Uterus (tissue), 4 donors: ENCODE measurements around the gene LIMK1. TPM values are rescaled to one million over a fixed set of nuclear protein-coding genes. Genes with fewer than 3 reads are reported as not detected.

Experiments used
- DNase-seq, 2 donors: peaks; one replicate each; pipeline ENCODE4 v3.0.0-alpha.2; 2019 to 2020
- H3K27ac ChIP-seq, 2 donors: fragments of 200-600 bp; sonication (generic); 1 replicate in 1 of 2; 2 replicates in 1 of 2; pipeline ENCODE4 v1.5.1; 2016 to 2018
- H3K27me3 ChIP-seq, 2 donors: fragments of 200-600 bp; sonication (generic); one replicate each; pipeline ENCODE4 v1.5.1; 2018 to 2019; ENCODE audit warnings: control low read depth in 1 of 2
- H3K36me3 ChIP-seq, 2 donors: fragments of 200-600 bp; sonication (generic); one replicate each; pipeline ENCODE4 v1.5.1; 2019; ENCODE audit warnings: control low read depth in 1 of 2
- H3K4me1 ChIP-seq, 2 donors: fragments of 200-600 bp; sonication (generic); one replicate each; pipeline ENCODE4 v1.5.1; 2018 to 2019; ENCODE audit warnings: control low read depth in 1 of 2
- H3K4me3 ChIP-seq, 2 donors: fragments of 200-600 bp; sonication (generic); 1 replicate in 1 of 2; 2 replicates in 1 of 2; pipeline ENCODE4 v1.5.1; 2018 to 2019; ENCODE audit warnings: mild to moderate bottlenecking in 1 of 2
- H3K9me3 ChIP-seq, 2 donors: fragments of 200-600 bp; sonication (generic); one replicate each; pipeline ENCODE4 v1.5.1; 2019; ENCODE audit warnings: control low read depth in 1 of 2
- CTCF ChIP-seq, 4 experiments: fragments of 200-600 bp in 2 of 4; fragments of 450-650 bp in 2 of 4; sonication (generic) in 2 of 4; IDR thresholded peaks; one replicate each; pipeline ENCODE4 v1.5.1; 2016 to 2019; ENCODE audit warnings: antibody characterized with exemption in 4 of 4, mild to moderate bottlenecking in 2 of 4, moderate library complexity in 1 of 4
- POLR2A ChIP-seq, 2 donors: fragments of 450-650 bp; IDR thresholded peaks; one replicate each; pipeline ENCODE4 v1.6.1; 2016; ENCODE audit warnings: antibody characterized with exemption in 2 of 2, mild to moderate bottlenecking in 1 of 2, moderate library complexity in 1 of 2
- intact Hi-C: fragments of 100-400 bp; cut with DNase I; formaldehyde crosslinking; loops from one replicate; pipeline ENCODE4 v1.15.1; 2023; ENCODE audit warnings: low total_unique reads
- total RNA-seq, 4 donors: library from RNA; depleted of rRNA in 3 of 4; stranded (reverse); fragments of >200 nt in 3 of 4; gene quantifications; one replicate each; pipeline versions ENCODE4 v1.1.0 to v1.2.4, GENCODE V29; 2014 to 2023
- donor health status: DM: yes; HTN: yes; CAD: no.

The LIMK1 gene
- total RNA-seq, 4 donors from 2014 or later: 1.8 to 22.4 (median 11.4) TPM

- H3K27ac ChIP-seq: no peak overlapping the region
- peaks cover 0 to 8% of the 10 kb centered on the region in 2 donors for H3K4me1 ChIP-seq
- no peaks in the 10 kb centered on the region for H3K27me3 ChIP-seq
- H3K4me3 ChIP-seq: no peak overlapping the region
- TF ChIP-seq CTCF (IDR thresholded peaks at IDR 0.05) (no peak), POLR2A (IDR thresholded peaks at IDR 0.05) (no peak)
- H3K36me3 ChIP-seq: no peaks in the 10 kb centered on the region
- intact Hi-C loops: no loop called here
- no peaks in the 10 kb centered on the region for H3K9me3 ChIP-seq
- DNase-seq: no peak
Observed at GRCh38 chr7:74087791-74088453, 4.3 kb downstream of the LIMK1 start.

- Histone ChIP-seq H3K27me3 (no peaks in the 10 kb centered on the region), H3K4me3 (no peak overlapping the region), H3K36me3 (no peaks in the 10 kb centered on the region), H3K27ac (peak overlapping the region; percentile 32 to 60), H3K4me1 (peaks cover 0 to 6% of the 10 kb centered on the region in 2 donors), H3K9me3 (no peaks in the 10 kb centered on the region)
- no peak for TF ChIP-seq POLR2A (IDR thresholded peaks at IDR 0.05)
- no peak for TF ChIP-seq CTCF (IDR thresholded peaks at IDR 0.05)
- no peak for DNase-seq
- intact Hi-C loops: no loop called here
Observed at GRCh38 chr7:74092321-74092963, 8.8 kb downstream of the LIMK1 start.

DNA sequence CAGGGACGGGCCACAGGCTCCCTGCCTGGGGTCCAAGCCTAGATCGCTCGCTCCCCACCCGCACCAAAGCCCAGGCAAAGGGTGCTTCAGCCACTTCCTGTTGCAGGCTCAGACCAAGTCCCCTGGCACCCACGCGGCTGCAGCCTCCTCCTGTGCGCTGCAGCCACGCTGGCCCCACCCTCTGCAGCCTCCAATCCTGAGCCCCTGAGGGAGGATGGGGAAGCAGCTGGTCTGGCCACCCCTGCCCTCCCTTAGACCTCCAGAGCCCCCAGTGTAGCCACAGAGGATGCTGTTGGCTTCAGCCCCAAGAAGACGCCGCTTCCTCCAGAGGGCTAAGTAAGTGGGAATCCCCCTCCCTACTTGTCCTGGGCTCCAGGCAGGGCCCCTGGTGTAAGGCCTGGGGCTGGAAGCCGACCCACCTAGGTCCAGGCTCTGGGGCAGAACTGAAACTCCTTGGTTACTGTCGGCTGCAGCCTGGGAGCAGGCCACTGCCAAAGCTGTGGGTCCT, 9.4 kb downstream of the LIMK1 start:
- H3K9me3 ChIP-seq: no peaks in the 10 kb centered on the region
- H3K27ac ChIP-seq: peak overlapping the region; percentile 32 to 60
- H3K4me3 ChIP-seq: no peak overlapping the region
- H3K36me3 ChIP-seq: no peaks in the 10 kb centered on the region
- H3K27me3 ChIP-seq: no peaks in the 10 kb centered on the region
- H3K4me1 ChIP-seq: peaks cover 0 to 6% of the 10 kb centered on the region in 2 donors
- DNase-seq: peak; percentile 42 to 48
- intact Hi-C loops: no loop called here
- no peak for TF ChIP-seq CTCF (IDR thresholded peaks at IDR 0.05)
- no peak for TF ChIP-seq POLR2A (IDR thresholded peaks at IDR 0.05)

- no peaks in the 10 kb centered on the region for H3K27me3 ChIP-seq
- no peak for TF ChIP-seq CTCF (IDR thresholded peaks at IDR 0.05)
- TF ChIP-seq POLR2A (IDR thresholded peaks at IDR 0.05): no peak
- no peaks in the 10 kb centered on the region for H3K9me3 ChIP-seq
- peaks cover 0 to 6% of the 10 kb centered on the region in 2 donors for H3K4me1 ChIP-seq
- H3K36me3 ChIP-seq: no peaks in the 10 kb centered on the region
- intact Hi-C loops: no loop called here
- peak overlapping the region; percentile 32 to 60 for H3K27ac ChIP-seq
- H3K4me3 ChIP-seq: peak overlapping the region in 1 of 2 donors; percentile 17
- peak; percentile 29 to 30 for DNase-seq
Observed at GRCh38 chr7:74093671-74094223, 10.1 kb downstream of the LIMK1 start.
